NCI-H2107 treated with DMSO at 0.1 percent for 48 hours (cell line): ENCODE measurements around the gene MKS1.
A peak's percentile ranks its signal among the peaks of the same experiment; 100 is the strongest.

Experiments
- DNase-seq: peaks from one replicate; lab custom pipeline; 2025; ENCODE audit not compliant: unreplicated experiment; lab: John Stamatoyannopoulos, UW

Gene MKS1

GRCh38 chr17:58204796-58205195 is 14.3 kb downstream of the MKS1 start:
- DNase-seq: no peak

DNA sequence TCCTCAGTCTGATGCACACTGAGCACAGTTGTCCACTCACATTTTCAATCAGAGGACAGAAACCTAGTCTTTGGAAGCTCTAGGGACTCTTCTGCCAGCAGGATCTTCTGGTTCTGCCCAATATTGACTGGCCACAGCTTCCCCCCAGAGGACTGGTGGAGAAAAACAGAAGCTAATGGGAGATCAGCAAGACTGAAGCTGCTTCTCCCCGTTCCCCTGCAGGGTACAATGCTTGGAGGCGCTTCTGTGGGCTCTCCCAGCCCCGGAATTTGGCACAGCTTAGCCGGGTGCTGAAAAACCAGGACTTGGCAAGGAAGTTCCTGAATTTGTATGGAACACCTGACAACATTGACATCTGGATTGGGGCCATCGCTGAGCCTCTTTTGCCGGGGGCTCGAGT is 16.2 kb downstream of the MKS1 start:
- no peak for DNase-seq

- peak; percentile 8 for DNase-seq
Measured at GRCh38 chr17:58200024-58200633, 18.9 kb downstream of the MKS1 start.

DNA sequence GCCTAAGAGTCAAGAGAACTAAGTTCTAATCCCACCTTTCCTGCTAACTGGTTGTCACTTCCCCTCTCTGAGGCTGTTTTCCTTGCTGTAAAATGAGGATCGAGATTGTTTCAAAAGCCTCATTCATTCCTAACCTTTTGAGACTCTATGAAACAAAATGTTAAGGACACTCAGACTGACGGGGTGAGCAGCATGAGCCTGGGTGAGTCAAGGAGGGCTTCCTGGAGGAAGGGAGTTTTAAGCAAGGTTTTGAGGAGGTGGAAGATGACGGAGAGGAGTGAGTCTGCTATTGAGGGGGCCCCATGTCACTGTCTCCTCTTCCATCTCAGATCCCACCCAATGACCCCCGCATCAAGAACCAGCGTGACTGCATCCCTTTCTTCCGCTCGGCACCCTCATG is 22.4 kb downstream of the MKS1 start:
- DNase-seq: no peak

GRCh38 chr17:58195518-58196123 is 23.4 kb downstream of the MKS1 start:
- DNase-seq: no peak

- no peak for DNase-seq
Measured at GRCh38 chr17:58193641-58194255, 25.3 kb downstream of the MKS1 start.

DNA sequence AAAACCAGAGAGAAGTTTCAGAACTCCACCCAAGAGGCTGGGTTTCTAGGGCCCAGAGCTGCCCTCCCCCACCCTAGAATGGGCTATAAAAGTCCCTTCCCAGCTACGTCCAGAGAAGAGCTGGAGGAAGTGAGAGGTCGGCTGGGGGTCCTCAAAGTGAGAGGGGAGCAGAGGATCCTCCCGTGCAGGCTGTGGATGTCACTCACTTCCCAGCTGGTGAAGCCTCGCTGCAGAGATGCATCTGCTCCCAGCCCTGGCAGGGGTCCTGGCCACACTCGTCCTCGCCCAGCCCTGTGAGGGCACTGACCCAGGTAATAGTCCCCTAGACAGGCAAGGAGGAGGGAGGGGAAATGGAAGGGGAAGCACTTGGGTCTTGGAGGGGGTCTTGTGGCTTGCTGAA is 26.4 kb downstream of the MKS1 start, which contains the start of gene EPX:
Gene EPX, plus strand, starts transcription at position 115 of the 400 bp plus-strand sequence. Its CDS starts 121 bp downstream, at position 236.
- no peak for DNase-seq

DNA sequence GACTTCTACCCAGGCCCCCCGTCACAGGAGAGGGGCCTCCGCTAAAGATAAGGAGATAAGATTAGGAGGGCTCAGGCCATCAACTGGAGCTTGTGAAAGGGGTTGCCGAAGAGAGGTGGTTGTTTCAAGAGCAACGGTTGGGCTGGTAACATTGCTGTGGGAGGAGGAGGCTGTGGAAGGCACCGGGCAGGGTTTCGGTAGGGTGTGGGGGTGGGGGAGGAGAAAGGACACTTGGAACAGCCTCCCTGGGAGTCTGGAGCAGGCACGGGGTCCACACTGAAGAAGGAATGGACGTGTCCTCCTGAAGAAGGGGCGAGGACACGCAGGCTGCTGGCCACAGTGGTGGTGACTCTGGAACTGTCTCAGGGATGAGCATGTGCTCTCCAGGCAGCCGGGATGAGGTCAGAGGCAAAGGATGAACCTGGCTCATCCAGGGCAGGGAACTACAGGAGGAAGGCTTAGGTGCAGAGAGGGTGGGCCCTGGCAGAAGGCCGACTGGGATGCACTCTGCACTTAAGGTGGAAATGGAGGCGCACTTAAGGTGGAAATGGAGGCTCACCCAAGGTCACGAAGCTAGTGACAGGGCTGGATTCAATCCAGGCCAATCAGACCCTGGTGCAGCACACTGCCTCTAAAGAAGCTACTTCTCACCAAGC is 27.7 kb downstream of the MKS1 start:
- no peak for DNase-seq

- DNase-seq: peak; percentile 9
Measured at GRCh38 chr17:58189436-58190146, 29.5 kb downstream of the MKS1 start.

- DNase-seq: no peak
Measured at GRCh38 chr17:58187675-58188074, 31.4 kb downstream of the MKS1 start.

DNA sequence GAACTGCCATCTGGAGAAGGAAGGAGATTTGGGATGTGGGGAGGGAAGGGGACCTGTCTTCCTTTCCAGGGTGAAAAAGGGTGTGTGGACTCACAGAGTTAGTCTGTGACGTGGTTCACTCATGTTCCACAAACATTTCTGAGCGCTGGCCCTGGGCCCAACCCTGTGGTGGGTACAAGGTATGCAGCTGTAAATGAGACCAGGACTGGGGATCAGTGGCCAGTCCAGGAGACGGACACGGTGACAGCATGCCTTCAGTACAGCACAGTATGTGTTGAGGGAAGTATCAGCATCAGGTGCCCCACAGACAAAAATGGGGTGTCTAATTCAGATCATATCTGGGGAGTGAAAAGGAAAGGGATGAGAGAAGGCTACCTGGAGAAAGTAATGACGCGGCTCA is 32.0 kb downstream of the MKS1 start:
- no peak for DNase-seq

- DNase-seq: no peak
Measured at GRCh38 chr17:58186591-58186990, 32.5 kb downstream of the MKS1 start.

GRCh38 chr17:58184986-58185761 is 33.9 kb downstream of the MKS1 start:
- no peak for DNase-seq

GRCh38 chr17:58184308-58184985 is 34.6 kb downstream of the MKS1 start:
- DNase-seq: no peak

GRCh38 chr17:58183514-58183913 is 35.5 kb downstream of the MKS1 start:
- no peak for DNase-seq

DNA sequence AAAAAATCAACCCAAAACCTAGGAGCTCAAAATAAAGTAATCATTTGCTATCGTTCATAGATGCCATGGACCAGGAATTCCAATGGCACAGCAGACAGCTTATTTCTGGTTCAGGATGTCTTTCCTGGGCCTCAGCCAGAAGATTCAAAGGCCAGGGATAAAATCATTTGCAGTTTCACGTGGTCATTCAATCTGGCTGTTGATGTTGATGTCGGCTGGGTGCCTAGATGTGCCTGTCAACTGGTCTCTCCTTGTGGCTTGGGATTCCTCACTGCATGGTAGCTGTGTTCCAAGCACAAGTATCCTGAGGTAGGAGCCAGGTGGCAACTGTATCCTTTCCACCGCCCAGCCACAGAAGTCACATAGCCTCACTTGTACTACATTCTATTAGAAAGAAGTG is 37.3 kb downstream of the MKS1 start:
- no peak for DNase-seq

- DNase-seq: no peak
Measured at GRCh38 chr17:58176200-58176599, 42.9 kb downstream of the MKS1 start.

DNA sequence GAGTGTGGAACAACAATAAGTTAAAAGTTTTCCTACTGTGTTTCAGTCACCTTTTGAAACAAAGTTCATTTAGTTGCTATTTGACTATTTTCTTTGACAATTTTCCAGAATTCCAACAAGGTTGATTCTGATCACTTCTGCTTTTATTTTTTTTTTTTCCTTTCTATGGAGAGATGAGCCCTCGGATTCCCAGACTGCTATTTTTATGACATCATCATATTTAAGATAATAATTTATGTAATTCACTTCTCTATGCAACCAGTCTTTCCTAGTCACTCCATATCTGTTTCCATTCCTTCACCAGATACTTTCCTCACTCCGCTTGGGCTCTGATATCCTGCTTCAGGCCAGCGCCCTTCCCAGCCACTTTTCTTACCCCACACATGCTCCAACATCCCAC is 44.2 kb downstream of the MKS1 start:
- no peak for DNase-seq

DNA sequence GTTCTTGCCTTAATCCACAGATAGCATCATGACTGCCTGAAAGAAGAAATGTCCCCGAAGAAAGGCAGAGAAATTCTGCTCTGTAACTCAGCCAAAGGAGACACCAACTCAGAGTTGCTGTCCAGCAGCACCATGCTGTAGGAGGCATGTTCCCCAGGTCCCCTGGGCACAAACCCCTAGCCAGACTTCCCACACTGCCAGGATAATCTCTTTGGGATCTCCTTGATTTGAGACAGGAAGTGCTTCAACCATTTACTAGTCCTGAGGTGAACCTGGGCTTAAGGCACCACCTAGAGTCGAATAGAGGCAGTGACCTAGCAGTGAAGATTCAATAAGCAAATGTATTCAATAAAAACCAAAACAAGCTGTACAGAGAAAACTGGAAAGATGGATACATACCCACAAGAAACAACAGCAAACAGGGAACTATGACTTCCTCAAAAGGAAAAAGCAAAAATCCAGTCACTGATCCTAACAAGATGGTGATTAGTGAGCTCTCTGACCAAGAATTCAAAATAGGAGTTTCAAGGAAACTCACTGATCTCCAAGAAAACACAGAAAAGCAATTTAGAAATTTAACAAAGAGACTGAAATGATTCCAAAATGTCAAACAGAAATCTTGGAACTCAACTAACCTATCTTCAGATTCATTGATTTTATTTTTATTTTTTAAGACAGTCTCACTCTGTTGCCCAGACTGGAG is 46.5 kb downstream of the MKS1 start:
- peak; percentile 32 for DNase-seq
